Thoracic aorta endothelial cell (primary cell): ENCODE data around the gene INAFM1. TPM values are rescaled to one million over a fixed set of nuclear protein-coding genes. Genes with fewer than 3 reads are reported as not detected.

Experiments used
- small RNA-seq: library from RNA; depleted of rRNA; stranded (forward); fragments of <200 nt; gene quantifications from one replicate; pipeline ENCODE3, GENCODE V24; 2012
- total RNA-seq: library from RNA; depleted of rRNA; stranded (reverse); fragments of >200 nt; gene quantifications from 2 replicates; pipeline ENCODE4 v1.2.3, GENCODE V29; 2012

Gene INAFM1
- total RNA-seq = 0.53 and 0.65 TPM in 2 replicates

DNA sequence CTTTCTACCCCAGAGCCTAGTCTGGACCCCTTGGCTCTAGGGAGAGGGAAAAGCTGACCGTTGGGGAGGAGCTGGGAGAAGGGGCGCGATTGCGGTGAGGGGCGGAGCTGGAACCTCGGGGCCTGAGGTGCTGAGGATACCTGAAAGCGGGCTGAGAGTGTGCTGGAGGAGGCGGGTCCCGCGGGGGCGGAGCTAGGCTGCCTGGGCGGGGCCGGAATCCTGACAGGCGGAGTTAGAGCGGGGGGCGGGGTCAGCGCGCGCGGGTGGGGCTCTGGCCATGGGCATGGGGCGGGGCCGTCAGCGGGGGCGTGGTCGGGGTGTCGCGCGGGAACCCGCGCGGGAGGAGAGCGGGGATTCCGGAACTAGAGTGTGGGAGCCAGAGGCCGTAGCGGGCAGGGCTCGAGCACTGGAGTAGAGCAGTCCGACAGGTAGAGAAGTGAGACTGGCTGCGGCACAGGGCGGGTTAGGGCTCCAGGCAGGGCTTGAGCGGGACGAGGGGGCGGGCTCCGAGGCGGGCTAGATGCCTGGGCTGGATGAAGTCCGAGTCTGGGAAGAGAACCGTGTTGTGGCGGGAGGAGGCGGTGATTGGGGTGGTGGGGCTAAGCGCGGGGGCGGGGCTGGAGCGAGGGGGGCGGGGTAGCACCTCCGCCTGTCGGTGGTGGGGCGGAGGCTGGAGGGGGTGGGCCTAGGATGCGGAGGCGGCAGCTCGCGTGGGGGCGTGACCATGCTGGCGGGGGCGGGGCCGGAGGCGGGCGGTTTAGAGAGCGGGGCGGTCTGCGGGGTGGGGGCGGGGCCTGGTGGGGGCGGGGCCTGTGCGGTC is at the start of gene INAFM1:
TSS of gene INAFM1 (plus strand) at position 815 of the 820 bp plus-strand sequence. CDS start 35 bp downstream, outside the sequence.

DNA sequence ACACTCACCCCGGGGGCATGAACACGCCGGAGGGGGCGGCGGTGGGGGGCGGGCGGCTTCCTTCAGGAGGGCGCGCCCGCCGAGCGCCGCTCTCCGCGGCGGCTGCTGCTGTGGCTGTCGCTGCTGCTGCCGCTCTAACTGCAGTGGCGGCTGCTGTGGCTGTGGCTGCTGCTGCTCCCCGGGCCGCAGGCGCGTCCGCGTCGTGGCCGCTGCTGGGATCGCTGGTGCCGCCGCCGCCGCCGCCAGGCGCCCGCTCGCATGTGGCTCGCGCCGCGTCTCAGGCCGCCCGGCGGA is 43.8 kb upstream of the INAFM1 start, which contains the start of gene BBC3:
TSS of gene BBC3 (minus strand) at position 279 of the 294 bp plus-strand sequence. CDS start 2,768 bp downstream, outside the sequence.

GRCh38 chr19:47255879-47256692 is 18.6 kb upstream of the INAFM1 start, which contains the start of gene CCDC9:
Gene CCDC9 (plus strand): TSS chr19:47256525. CDS start chr19:47258401, 1,876 bp downstream.

DNA sequence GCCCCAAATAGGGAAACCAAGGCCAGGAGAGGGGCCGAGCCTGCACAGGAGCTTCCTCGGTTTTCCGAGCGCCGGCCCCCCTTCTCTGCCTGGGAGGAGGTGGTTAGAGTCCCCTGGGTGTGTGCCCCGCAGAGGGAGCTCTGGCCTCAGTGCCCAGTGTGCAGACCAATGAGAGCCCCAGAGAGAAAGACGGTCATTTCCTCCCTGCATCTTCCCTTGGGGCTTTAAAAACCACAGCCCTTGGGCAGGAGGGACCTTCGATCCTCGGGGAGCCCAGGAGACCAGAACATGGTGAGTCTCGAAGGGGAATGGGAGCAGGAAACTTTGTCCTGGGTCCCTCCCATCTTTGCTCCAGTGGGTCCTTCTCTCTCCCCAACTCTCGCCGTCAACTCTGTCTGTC is 34.9 kb downstream of the INAFM1 start, which contains the start of gene C5AR1:
TSS of gene C5AR1 (plus strand) at position 254 of the 400 bp plus-strand sequence. CDS start at position 289, 35 bp downstream.

Small RNAs within 50 kb of the gene (small RNA-seq; reads per million reads assigned to genes)
- gene MIR3190 = not detected

Other genes with a start within 250 kb of the INAFM1 start
- 21.5 and 27.2 TPM in 2 replicates for gene TMEM160, start 226.3 kb upstream of the INAFM1 start, total RNA-seq
- gene ZC3H4, start 161.1 kb upstream of the INAFM1 start, total RNA-seq = 27.9 and 30.4 TPM in 2 replicates
- gene SAE1, start 144.1 kb upstream of the INAFM1 start, total RNA-seq = 174 and 209 TPM in 2 replicates
- 10.6 and 11.7 TPM in 2 replicates for gene BBC3, start 43.7 kb upstream of the INAFM1 start, total RNA-seq
- 5.5 and 7.2 TPM in 2 replicates for gene CCDC9, start 18.4 kb upstream of the INAFM1 start, total RNA-seq
- not detected in 2 replicates for gene C5AR1, start 35.0 kb downstream of the INAFM1 start, total RNA-seq
- under 0.01 TPM in 1 of 2 replicates, not detected in the other for gene C5AR2, start 57.3 kb downstream of the INAFM1 start, total RNA-seq
- gene DHX34, start 74.4 kb downstream of the INAFM1 start, total RNA-seq = 15.3 and 17.5 TPM in 2 replicates
- gene MEIS3, start 144.6 kb downstream of the INAFM1 start, total RNA-seq = not detected in 2 replicates
- not detected in 2 replicates for gene SLC8A2, start 197.0 kb downstream of the INAFM1 start, total RNA-seq
- gene KPTN, start 209.3 kb downstream of the INAFM1 start, total RNA-seq = 3.1 and 4.2 TPM in 2 replicates
- gene NAPA, start 240.2 kb downstream of the INAFM1 start, total RNA-seq = 73.3 and 74.5 TPM in 2 replicates